A673 (cell line): Measurements from ENCODE around the gene ECHS1. TPM values are rescaled to one million over a fixed set of nuclear protein-coding genes. Genes with fewer than 3 reads are reported as not detected.

Experiments
- BruUV-seq: library from RNA; stranded (reverse); fragments of 400-500 nt; replicated peaks from 2 replicates; lab custom pipeline; 2021; lab: Mats Ljungman, UMichigan
- CTCF ChIA-PET: fragments of 300-600 bp; sonication (Branson Sonifier 250); formaldehyde crosslinking; loops from one replicate; lab custom pipeline; 2022; ENCODE audit warnings: antibody characterized with exemption; lab: Charles Lee
- POLR2A ChIA-PET: fragments of 300-600 bp; sonication (Branson Sonifier 250); formaldehyde crosslinking; loops from one replicate; lab custom pipeline; 2022; ENCODE audit warnings: antibody characterized with exemption; ENCODE audit not compliant: low non-redundant PET; lab: Charles Lee
- DNase-seq: peaks from one replicate; pipeline ENCODE4 v3.0.0-alpha.2; 2015; ENCODE audit warnings: low spot score
- H3K27ac ChIP-seq: fragments of 200-600 bp; sonication (generic); 2 replicates; pipeline ENCODE4 v1.5.1; 2016; ENCODE audit warnings: mixed run types, low read depth, mild to moderate bottlenecking, mixed read lengths, antibody characterized with exemption, low read length; ENCODE audit not compliant: poor library complexity, severe bottlenecking
- H3K27me3 ChIP-seq: fragments of 200-600 bp; sonication (generic); replicated peaks from 2 replicates; pipeline ENCODE4 v1.6.1; 2017; ENCODE audit warnings: mixed run types, low read depth, mild to moderate bottlenecking, mixed read lengths, antibody characterized with exemption, low read length; ENCODE audit not compliant: insufficient read depth, poor library complexity
- H3K36me3 ChIP-seq: fragments of 200-600 bp; sonication (generic); 2 replicates; pipeline ENCODE4 v1.6.1; 2016; ENCODE audit warnings: mixed run types, mild to moderate bottlenecking, mixed read lengths, antibody characterized with exemption, low read length; ENCODE audit not compliant: insufficient read depth, poor library complexity, severe bottlenecking
- H3K4me1 ChIP-seq: fragments of 200-600 bp; sonication (generic); 2 replicates; pipeline ENCODE4 v1.6.1; 2017; ENCODE audit warnings: mixed run types, mild to moderate bottlenecking, mixed read lengths, antibody characterized with exemption, low read length; ENCODE audit not compliant: insufficient read depth, poor library complexity, severe bottlenecking
- H3K4me3 ChIP-seq: fragments of 200-600 bp; sonication (generic); 2 replicates; pipeline ENCODE4 v1.5.1; 2016; ENCODE audit warnings: low read depth, mixed run types, mild to moderate bottlenecking, mixed read lengths, low read length; ENCODE audit not compliant: poor library complexity, severe bottlenecking
- H3K9me3 ChIP-seq: fragments of 200-600 bp; sonication (generic); 2 replicates; pipeline ENCODE4 v1.6.1; 2016; ENCODE audit warnings: mixed run types, low read depth, mild to moderate bottlenecking, mixed read lengths, antibody characterized with exemption, low read length; ENCODE audit not compliant: poor library complexity, severe bottlenecking
- EZH2 ChIP-seq: fragments of 200-600 bp; sonication (generic); IDR thresholded peaks from 2 replicates; pipeline ENCODE4 v1.6.1; 2017; ENCODE audit warnings: borderline replicate concordance, low read depth, mild to moderate bottlenecking, mixed read lengths, antibody characterized with exemption, low read length; ENCODE audit not compliant: poor library complexity, severe bottlenecking
- intact Hi-C: fragments of 100-400 bp; cut with micrococcal nuclease; formaldehyde crosslinking; loops from one replicate; pipeline ENCODE4 v1.10.0; 2022; ENCODE audit not compliant: unreplicated experiment
- total RNA-seq: library from RNA; stranded (reverse); gene quantifications from 2 replicates; pipeline ENCODE4 v1.2.3, GENCODE V29; 2021
- TF ChIP-seq, protein P1 (sequence below): fragments of 300-800, 200-600 bp; sonication (generic); conservative IDR thresholded peaks from 2 replicates; pipeline ENCODE4 v1.5.1; 2017; ENCODE audit warnings: low read depth, mild to moderate bottlenecking, antibody characterized with exemption, low read length, moderate library complexity, mixed read lengths

Gene ECHS1
- total RNA-seq, 1 experiment from 2014 or later: 96.3 TPM

DNA sequence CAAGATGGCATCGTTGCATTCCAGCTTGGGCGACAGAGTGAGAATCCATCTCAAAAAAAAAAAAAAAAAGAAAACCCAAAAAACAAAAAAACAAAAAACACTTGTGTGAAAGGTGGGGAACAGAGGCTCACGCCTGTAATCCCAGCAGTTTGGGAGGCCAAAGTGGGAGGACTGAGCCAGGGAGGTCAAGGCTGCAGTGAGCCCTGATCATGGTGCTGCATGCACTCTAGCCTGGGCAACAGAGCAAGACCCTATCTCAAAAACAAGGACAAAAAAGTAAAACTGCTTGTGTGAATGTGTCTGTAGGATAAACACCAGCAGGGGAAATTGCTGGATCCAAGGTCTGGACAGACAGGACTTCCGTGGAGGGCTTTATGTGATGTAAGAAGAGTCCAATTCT is 10.4 kb upstream of the ECHS1 start:
- CTCF ChIA-PET: no interaction called here
- no peak overlapping the region for H3K4me3 ChIP-seq
- H3K27ac ChIP-seq: no peak overlapping the region
- no TSS peak for BruUV-seq
- DNase-seq: no peak
- intact Hi-C loops: no loop called here
- POLR2A ChIA-PET: no interaction called here
- no peaks in the 10 kb centered on the region for H3K9me3 ChIP-seq
- no peaks in the 10 kb centered on the region for H3K4me1 ChIP-seq
- H3K36me3 ChIP-seq: no peaks in the 10 kb centered on the region
- no peak for TF ChIP-seq EZH2
- TF ChIP-seq, protein P1, sequence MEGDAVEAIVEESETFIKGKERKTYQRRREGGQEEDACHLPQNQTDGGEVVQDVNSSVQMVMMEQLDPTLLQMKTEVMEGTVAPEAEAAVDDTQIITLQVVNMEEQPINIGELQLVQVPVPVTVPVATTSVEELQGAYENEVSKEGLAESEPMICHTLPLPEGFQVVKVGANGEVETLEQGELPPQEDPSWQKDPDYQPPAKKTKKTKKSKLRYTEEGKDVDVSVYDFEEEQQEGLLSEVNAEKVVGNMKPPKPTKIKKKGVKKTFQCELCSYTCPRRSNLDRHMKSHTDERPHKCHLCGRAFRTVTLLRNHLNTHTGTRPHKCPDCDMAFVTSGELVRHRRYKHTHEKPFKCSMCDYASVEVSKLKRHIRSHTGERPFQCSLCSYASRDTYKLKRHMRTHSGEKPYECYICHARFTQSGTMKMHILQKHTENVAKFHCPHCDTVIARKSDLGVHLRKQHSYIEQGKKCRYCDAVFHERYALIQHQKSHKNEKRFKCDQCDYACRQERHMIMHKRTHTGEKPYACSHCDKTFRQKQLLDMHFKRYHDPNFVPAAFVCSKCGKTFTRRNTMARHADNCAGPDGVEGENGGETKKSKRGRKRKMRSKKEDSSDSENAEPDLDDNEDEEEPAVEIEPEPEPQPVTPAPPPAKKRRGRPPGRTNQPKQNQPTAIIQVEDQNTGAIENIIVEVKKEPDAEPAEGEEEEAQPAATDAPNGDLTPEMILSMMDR: no peak
- no peaks in the 10 kb centered on the region for H3K27me3 ChIP-seq

DNA sequence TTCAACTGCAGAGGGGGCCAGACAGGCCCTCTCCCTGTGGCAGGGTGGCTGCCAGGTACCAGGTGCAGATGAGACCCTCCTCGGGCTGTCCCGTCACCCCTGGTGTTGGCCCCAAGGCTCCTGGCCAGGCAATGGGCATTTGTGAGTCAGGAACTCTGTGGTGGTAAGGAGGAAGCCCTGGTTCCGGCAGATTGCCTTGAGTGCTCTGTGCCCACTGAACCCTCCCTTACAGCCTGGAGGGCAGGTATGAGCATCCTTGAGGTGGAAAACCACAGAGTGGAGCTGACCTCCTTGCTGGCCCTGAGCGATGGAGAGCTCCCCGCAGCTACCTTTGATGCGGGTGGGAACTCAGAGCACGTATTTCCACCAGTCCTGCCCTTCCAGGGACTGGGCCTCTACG is 7.9 kb upstream of the ECHS1 start:
- H3K36me3 ChIP-seq: no peaks in the 10 kb centered on the region
- no peaks in the 10 kb centered on the region for H3K9me3 ChIP-seq
- no TSS peak for BruUV-seq
- POLR2A ChIA-PET: no interaction called here
- peaks cover 5% of the 10 kb centered on the region for H3K4me1 ChIP-seq
- H3K27ac ChIP-seq: no peak overlapping the region
- no peak for DNase-seq
- CTCF ChIA-PET: no interaction called here
- H3K27me3 ChIP-seq: no peaks in the 10 kb centered on the region
- intact Hi-C loops: no loop called here
- H3K4me3 ChIP-seq: no peak overlapping the region
- TF ChIP-seq, protein P1: no peak
- no peak for TF ChIP-seq EZH2

DNA sequence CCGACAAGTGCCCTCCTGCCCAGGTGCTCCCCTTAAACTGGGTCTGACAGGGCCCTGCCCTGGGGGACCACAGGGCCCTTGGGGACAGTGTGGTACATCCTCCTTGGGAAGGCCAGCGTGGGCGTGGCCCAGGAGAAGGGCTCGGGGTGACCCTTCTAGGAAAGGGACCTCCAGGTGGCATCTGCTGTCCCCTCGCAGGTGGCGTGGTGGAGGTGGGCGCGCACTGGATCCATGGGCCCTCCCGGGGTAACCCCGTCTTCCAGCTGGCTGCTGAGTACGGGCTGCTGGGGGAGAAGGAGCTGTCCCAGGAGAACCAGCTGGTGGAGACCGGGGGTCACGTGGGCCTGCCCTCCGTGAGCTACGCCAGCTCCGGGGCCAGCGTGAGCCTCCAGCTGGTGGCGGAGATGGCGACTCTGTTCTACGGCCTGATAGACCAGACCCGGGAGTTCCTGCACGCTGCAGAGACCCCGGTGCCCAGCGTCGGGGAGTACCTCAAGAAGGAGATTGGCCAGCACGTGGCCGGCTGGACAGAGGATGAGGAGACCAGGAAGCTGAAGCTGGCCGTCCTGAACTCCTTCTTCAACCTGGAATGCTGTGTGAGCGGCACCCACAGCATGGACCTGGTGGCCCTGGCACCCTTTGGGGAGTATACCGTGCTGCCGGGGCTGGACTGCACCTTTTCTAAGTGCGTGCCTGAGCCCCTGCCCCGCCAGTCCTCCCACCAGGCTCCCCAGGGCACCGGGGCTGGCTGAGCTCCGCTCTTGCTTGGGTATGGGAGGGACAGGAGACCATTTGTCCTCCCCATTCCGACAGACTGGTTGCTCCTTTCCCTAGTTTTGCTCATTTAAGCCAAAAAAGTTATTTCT is 6.9 kb upstream of the ECHS1 start:
- no peak overlapping the region for H3K27ac ChIP-seq
- POLR2A ChIA-PET: no interaction called here
- intact Hi-C loops: no loop called here

More for the DNA sequence above, 6.9 kb upstream of the ECHS1 start:
- no peaks in the 10 kb centered on the region for H3K27me3 ChIP-seq
- H3K36me3 ChIP-seq: no peaks in the 10 kb centered on the region
- H3K4me3 ChIP-seq: peak overlapping the region; percentile 51
- no TSS peak for BruUV-seq
- CTCF ChIA-PET: no interaction called here
- peaks cover 5% of the 10 kb centered on the region for H3K4me1 ChIP-seq
- no peak for DNase-seq
- TF ChIP-seq EZH2: no peak
- TF ChIP-seq, protein P1: no peak
- no peaks in the 10 kb centered on the region for H3K9me3 ChIP-seq
